Loucy (cell line): ENCODE results near the gene SYNPR.

Experiments used
- H2AFZ ChIP-seq: fragments of 200-600 bp; sonication (generic); 2 replicates; pipeline ENCODE4 v1.6.0; 2016; ENCODE audit warnings: antibody characterized with exemption, mild to moderate bottlenecking, low read length, moderate library complexity
- H3F3A ChIP-seq: fragments of 200-600 bp; 2 replicates; pipeline ENCODE4 v1.6.0; 2016; ENCODE audit warnings: antibody characterized with exemption, low read depth, mild to moderate bottlenecking
- H3K27me3 ChIP-seq: fragments of 200-600 bp; sonication (generic); 2 replicates; pipeline ENCODE4 v1.6.1; 2014; ENCODE audit warnings: low read length, mild to moderate bottlenecking; ENCODE audit not compliant: insufficient read depth, poor library complexity, severe bottlenecking
- H3K36me3 ChIP-seq: fragments of 200-600 bp; sonication (generic); 2 replicates; pipeline ENCODE4 v1.6.1; 2016; ENCODE audit warnings: low read length; ENCODE audit not compliant: insufficient read depth
- H3K4me1 ChIP-seq: fragments of 200-600 bp; sonication (generic); 2 replicates; pipeline ENCODE4 v1.5.1; 2014; ENCODE audit warnings: low read length, mild to moderate bottlenecking; ENCODE audit not compliant: insufficient read depth, poor library complexity, severe bottlenecking
- H3K4me2 ChIP-seq: fragments of 200-600 bp; sonication (generic); 2 replicates; pipeline ENCODE4 v1.6.0; 2014; ENCODE audit warnings: antibody characterized with exemption, low read length, low read depth, mild to moderate bottlenecking; ENCODE audit not compliant: poor library complexity, severe bottlenecking
- H3K4me3 ChIP-seq: fragments of 200-600 bp; sonication (generic); 2 replicates; pipeline ENCODE4 v1.5.1; 2014; ENCODE audit warnings: low read length, mild to moderate bottlenecking, mixed read lengths; ENCODE audit not compliant: poor library complexity, severe bottlenecking
- H3K79me2 ChIP-seq: fragments of 200-600 bp; sonication (generic); 2 replicates; pipeline ENCODE4 v1.6.1; 2014; ENCODE audit warnings: low read length; ENCODE audit not compliant: insufficient read depth
- H3K9ac ChIP-seq: fragments of 200-600 bp; sonication (generic); 2 replicates; pipeline ENCODE4 v1.6.0; 2014; ENCODE audit warnings: mild to moderate bottlenecking, low read depth, low read length, moderate library complexity; ENCODE audit not compliant: poor library complexity, severe bottlenecking
- H3K9me2 ChIP-seq: fragments of 200-600 bp; sonication (generic); replicated peaks from 2 replicates; pipeline ENCODE4 v1.6.1; 2016; ENCODE audit warnings: low read depth, low read length, mixed read lengths
- H3K9me3 ChIP-seq: fragments of 200-600 bp; sonication (generic); 2 replicates; pipeline ENCODE4 v1.6.1; 2014; ENCODE audit warnings: mild to moderate bottlenecking, antibody characterized with exemption, low read length, low read depth; ENCODE audit not compliant: insufficient read depth
- H4K20me1 ChIP-seq: fragments of 200-600 bp; sonication (generic); 2 replicates; pipeline ENCODE4 v1.6.0; 2014; ENCODE audit warnings: antibody characterized with exemption, low read length, mild to moderate bottlenecking; ENCODE audit not compliant: insufficient read depth, poor library complexity, severe bottlenecking
- CTCF ChIP-seq: fragments of 200-600 bp; sonication (generic); conservative IDR thresholded peaks from 2 replicates; pipeline ENCODE4 v1.5.1; 2014; ENCODE audit warnings: mild to moderate bottlenecking, antibody characterized with exemption, low read length
- EZH2phosphoT487 ChIP-seq: fragments of 200-600 bp; IDR thresholded peaks from 2 replicates; pipeline ENCODE4 v1.6.1; 2018; ENCODE audit warnings: antibody characterized with exemption, mild to moderate bottlenecking, moderate library complexity, borderline replicate concordance

SYNPR gene

GRCh38 chr3:63430875-63431274 lies 152.8 kb downstream of the SYNPR start:
- Histone ChIP-seq H3K36me3 (no peaks in the 10 kb centered on the region), H3K4me2 (no peak overlapping the region), H3K27me3 (no peaks in the 10 kb centered on the region), H4K20me1 (no peaks in the 10 kb centered on the region), H3K9me3 (no peaks in the 10 kb centered on the region), H3K9me2 (no peaks in the 10 kb centered on the region), H3K4me1 (no peaks in the 10 kb centered on the region), H3K4me3 (no peak overlapping the region), H3F3A (no peaks in the 10 kb centered on the region), H3K79me2 (no peaks in the 10 kb centered on the region), H2AFZ (no peak overlapping the region), H3K9ac (no peak overlapping the region)
- TF ChIP-seq EZH2phosphoT487: no peak
- TF ChIP-seq CTCF: no peak

DNA sequence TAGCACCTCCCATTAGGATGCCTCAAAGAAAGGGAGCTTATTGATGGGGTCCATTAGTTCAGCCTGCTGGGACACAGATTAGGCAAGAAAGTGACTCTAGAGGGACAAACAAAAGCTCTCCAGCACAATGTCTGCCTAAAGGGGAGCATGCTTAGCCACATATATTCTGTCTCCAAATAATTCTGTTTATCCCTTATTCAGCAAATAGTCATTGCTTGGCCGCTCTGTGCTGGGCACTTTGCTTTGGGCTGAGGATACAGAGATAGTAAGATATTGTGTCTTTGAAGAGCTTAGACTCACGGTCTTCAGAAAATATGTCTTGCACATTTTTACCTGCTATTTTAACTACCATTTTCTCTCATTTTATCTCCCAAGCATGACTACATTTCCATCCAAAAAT lies 159.8 kb downstream of the SYNPR start:
- no peaks in the 10 kb centered on the region for H3K9me2 ChIP-seq
- no peaks in the 10 kb centered on the region for H3F3A ChIP-seq
- no peak for TF ChIP-seq CTCF
- no peak for TF ChIP-seq EZH2phosphoT487
- no peak overlapping the region for H2AFZ ChIP-seq
- no peaks in the 10 kb centered on the region for H3K79me2 ChIP-seq
- H3K4me2 ChIP-seq: no peak overlapping the region
- no peaks in the 10 kb centered on the region for H3K36me3 ChIP-seq
- H3K4me1 ChIP-seq: no peaks in the 10 kb centered on the region
- no peak overlapping the region for H3K4me3 ChIP-seq
- no peaks in the 10 kb centered on the region for H4K20me1 ChIP-seq
- H3K27me3 ChIP-seq: no peaks in the 10 kb centered on the region
- no peak overlapping the region for H3K9ac ChIP-seq
- H3K9me3 ChIP-seq: no peaks in the 10 kb centered on the region

DNA sequence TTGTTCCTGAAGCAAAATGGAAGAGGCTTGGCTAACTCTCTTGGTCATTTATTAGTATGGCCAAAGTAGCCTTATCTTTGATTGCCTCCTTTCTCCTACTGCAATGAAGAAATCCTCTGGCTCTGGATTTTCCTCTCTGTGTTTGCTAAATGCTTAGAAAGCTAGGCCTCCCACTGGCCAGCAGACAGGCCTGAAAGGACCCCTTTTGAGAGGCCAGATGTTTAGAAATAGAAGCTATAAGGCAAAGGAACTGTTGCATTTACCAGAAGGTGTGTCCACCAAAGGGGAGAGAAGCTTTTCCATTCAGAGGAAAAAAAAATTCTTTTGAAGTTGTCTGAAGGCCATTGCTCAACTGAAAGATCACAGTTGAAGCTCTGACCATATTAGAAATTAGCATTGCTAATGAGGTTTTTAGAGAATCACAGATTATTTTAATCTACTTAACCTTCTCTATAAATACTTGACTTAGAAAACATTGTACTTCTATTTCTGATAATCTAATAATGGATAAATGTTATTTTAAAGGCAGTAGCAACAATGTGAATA lies 160.8 kb downstream of the SYNPR start:
- H3K4me2 ChIP-seq: no peak overlapping the region
- no peaks in the 10 kb centered on the region for H3K9me2 ChIP-seq
- H3K4me1 ChIP-seq: no peaks in the 10 kb centered on the region
- no peaks in the 10 kb centered on the region for H3K79me2 ChIP-seq
- no peaks in the 10 kb centered on the region for H3F3A ChIP-seq
- no peaks in the 10 kb centered on the region for H3K9me3 ChIP-seq
- no peaks in the 10 kb centered on the region for H3K27me3 ChIP-seq
- no peaks in the 10 kb centered on the region for H4K20me1 ChIP-seq
- H3K9ac ChIP-seq: no peak overlapping the region
- H2AFZ ChIP-seq: no peak overlapping the region
- H3K36me3 ChIP-seq: no peaks in the 10 kb centered on the region
- TF ChIP-seq CTCF (no peak), EZH2phosphoT487 (no peak)
- no peak overlapping the region for H3K4me3 ChIP-seq
